H9 (cell line): ENCODE results near the gene PHYH. TPM values are rescaled to one million over a fixed set of nuclear protein-coding genes. Genes with fewer than 3 reads are reported as not detected.
A peak's percentile ranks its signal among the peaks of the same experiment; 100 is the strongest.

ENCODE experiments used
- DNase-seq: peaks from one replicate; pipeline ENCODE4 v3.0.0-alpha.2; 2017
- H2AFZ ChIP-seq: one replicate; pipeline ENCODE4 v1.6.1; 2013; ENCODE audit warnings: mild to moderate bottlenecking, low read length, control low read depth, moderate library complexity
- H2AK5ac ChIP-seq: 2 replicates; pipeline ENCODE4 v1.6.1; 2013; ENCODE audit warnings: low read length, control low read depth, mixed read lengths; ENCODE audit not compliant: insufficient read length
- H2BK120ac ChIP-seq: one replicate; pipeline ENCODE4 v1.6.1; 2013; ENCODE audit warnings: low read depth, mild to moderate bottlenecking, low read length, control low read depth, inconsistent platforms; ENCODE audit not compliant: poor library complexity, severe bottlenecking
- H2BK12ac ChIP-seq: 2 replicates; pipeline ENCODE4 v1.6.1; 2013; ENCODE audit warnings: low read length, control low read depth, mixed read lengths, low read depth; ENCODE audit not compliant: insufficient read length
- H2BK15ac ChIP-seq: 2 replicates; pipeline ENCODE4 v1.6.1; 2013; ENCODE audit warnings: low read depth, low read length, control low read depth
- H2BK20ac ChIP-seq: one replicate; pipeline ENCODE4 v1.6.1; 2013; ENCODE audit warnings: low read depth, mild to moderate bottlenecking, low read length, control low read depth, inconsistent platforms; ENCODE audit not compliant: poor library complexity, severe bottlenecking
- H2BK5ac ChIP-seq: 2 replicates; pipeline ENCODE4 v1.6.1; 2013; ENCODE audit warnings: low read length, control low read depth, mixed read lengths; ENCODE audit not compliant: insufficient read length
- H3K14ac ChIP-seq: 2 replicates; pipeline ENCODE4 v1.6.1; 2013; ENCODE audit warnings: low read length, control low read depth; ENCODE audit not compliant: insufficient read depth
- H3K18ac ChIP-seq: 2 replicates; pipeline ENCODE4 v1.6.1; 2013; ENCODE audit warnings: low read depth, mild to moderate bottlenecking, mixed read lengths, low read length, control low read depth; ENCODE audit not compliant: insufficient read length
- H3K23ac ChIP-seq: 2 replicates; pipeline ENCODE4 v1.6.1; 2013; ENCODE audit warnings: low read length, control low read depth, mixed read lengths, low read depth; ENCODE audit not compliant: insufficient read length
- H3K23me2 ChIP-seq: 2 replicates; pipeline ENCODE4 v1.6.1; 2013; ENCODE audit warnings: low read depth, mild to moderate bottlenecking, mixed read lengths, low read length, control low read depth; ENCODE audit not compliant: insufficient read length, poor library complexity, severe bottlenecking
- H3K27ac ChIP-seq: 2 replicates; pipeline ENCODE4 v1.5.1; 2013; ENCODE audit warnings: low read length, control low read depth, mixed read lengths, low read depth; ENCODE audit not compliant: insufficient read length
- H3K27me3 ChIP-seq: 2 replicates; pipeline ENCODE4 v1.6.1; 2013; ENCODE audit warnings: low read length, control low read depth, inconsistent platforms; ENCODE audit not compliant: insufficient read depth
- H3K4ac ChIP-seq: 2 replicates; pipeline ENCODE4 v1.6.1; 2013; ENCODE audit warnings: low read depth, mild to moderate bottlenecking, control low read depth, inconsistent platforms, low read length, moderate library complexity
- H3K4me1 ChIP-seq: 2 replicates; pipeline ENCODE4 v1.6.1; 2013; ENCODE audit warnings: low read length, control low read depth, inconsistent platforms; ENCODE audit not compliant: insufficient read depth
- H3K4me2 ChIP-seq: 2 replicates; pipeline ENCODE4 v1.6.1; 2013; ENCODE audit warnings: low read length, control low read depth, mixed read lengths; ENCODE audit not compliant: insufficient read length, insufficient read depth
- H3K56ac ChIP-seq: 2 replicates; pipeline ENCODE4 v1.6.1; 2013; ENCODE audit warnings: low read depth, mild to moderate bottlenecking, mixed read lengths, low read length, control low read depth; ENCODE audit not compliant: insufficient read length
- H3K79me1 ChIP-seq: 2 replicates; pipeline ENCODE4 v1.6.1; 2013; ENCODE audit warnings: low read depth, mild to moderate bottlenecking, moderate library complexity, low read length, control low read depth, inconsistent platforms; ENCODE audit not compliant: insufficient read depth, poor library complexity, severe bottlenecking
- H3K79me2 ChIP-seq: 2 replicates; pipeline ENCODE4 v1.6.1; 2013; ENCODE audit warnings: low read length, control low read depth, inconsistent platforms; ENCODE audit not compliant: insufficient read depth
- H3K9ac ChIP-seq: 2 replicates; pipeline ENCODE4 v1.6.1; 2013; ENCODE audit warnings: low read length, control low read depth, mixed read lengths; ENCODE audit not compliant: insufficient read length; ENCODE audit errors: extremely low read depth
- H3K9me3 ChIP-seq: one replicate; pipeline ENCODE4 v1.6.1; 2013; ENCODE audit warnings: low read depth, low read length, inconsistent platforms; ENCODE audit not compliant: control insufficient read depth
- H3T11ph ChIP-seq: one replicate; pipeline ENCODE4 v1.6.1; 2013; ENCODE audit warnings: mild to moderate bottlenecking, low read length, control low read depth, inconsistent platforms
- H4K20me1 ChIP-seq: one replicate; pipeline ENCODE4 v1.6.1; 2013; ENCODE audit not compliant: control insufficient read depth, insufficient read length, insufficient read depth
- H4K5ac ChIP-seq: 2 replicates; pipeline ENCODE4 v1.6.1; 2013; ENCODE audit warnings: low read depth, mild to moderate bottlenecking, mixed read lengths, low read length, control low read depth; ENCODE audit not compliant: insufficient read length
- H4K8ac ChIP-seq: replicated peaks from 2 replicates; pipeline ENCODE4 v1.6.1; 2013; ENCODE audit warnings: low read length, control low read depth, mixed read lengths, low read depth; ENCODE audit not compliant: insufficient read length
- H4K91ac ChIP-seq: 2 replicates; pipeline ENCODE4 v1.6.1; 2013; ENCODE audit warnings: low read depth, mild to moderate bottlenecking, moderate library complexity, mixed read lengths, low read length, control low read depth; ENCODE audit not compliant: insufficient read length
- H3K27ac Mint-ChIP-seq, 3 experiments: 2 replicates in 2 of 3; 3 replicates in 1 of 3; pipeline ENCODE4 v1.8.0; 2020 to 2021; ENCODE audit warnings: mixed read lengths in 3 of 3, mild to moderate bottlenecking in 1 of 3, moderate library complexity in 1 of 3
- H3K27me3 Mint-ChIP-seq: 2 replicates; pipeline ENCODE4 v1.8.0; 2021; ENCODE audit warnings: low read depth, mild to moderate bottlenecking, moderate library complexity, mixed read lengths
- H3K36me3 Mint-ChIP-seq, 3 experiments: 2 replicates in 2 of 3; 3 replicates in 1 of 3; pipeline ENCODE4 v1.8.0; 2020 to 2021; ENCODE audit warnings: low read depth in 3 of 3, mixed read lengths in 3 of 3; ENCODE audit not compliant: insufficient read depth in 1 of 3
- H3K4me1 Mint-ChIP-seq, 2 experiments: 2 replicates each; pipeline ENCODE4 v1.8.0; 2020; ENCODE audit warnings: mixed read lengths in 2 of 2
- H3K4me3 Mint-ChIP-seq, 2 experiments: 2 replicates in 1 of 2; 3 replicates in 1 of 2; pipeline ENCODE4 v1.8.0; 2020 to 2021; ENCODE audit warnings: mild to moderate bottlenecking in 2 of 2, mixed read lengths in 2 of 2, moderate library complexity in 1 of 2
- H3K9me3 Mint-ChIP-seq, 2 experiments: 2 replicates in 1 of 2; 3 replicates in 1 of 2; pipeline ENCODE4 v1.8.0; 2020; ENCODE audit warnings: mild to moderate bottlenecking in 2 of 2, mixed read lengths in 2 of 2, moderate library complexity in 1 of 2
- WGBS: extraction: QIAGEN DNeasy Blood & Tissue Kit; methylation state at CpG from one replicate; pipeline ENCODE4 v1.1.7; 2013; ENCODE audit warnings: missing lambda C conversion rate, low lambda C conversion rate, mixed read lengths; ENCODE audit not compliant: insufficient read length; ENCODE audit errors: extremely low coverage; 5-methylcytosine and 5-hydroxymethylcytosine counted together
- total RNA-seq: library from RNA; stranded (reverse); gene quantifications from 2 replicates; pipeline ENCODE4 v1.2.1, GENCODE V29; 2021
- TF ChIP-seq, protein P1 (sequence below): fragments of 200-600 bp; sonication (generic); conservative IDR thresholded peaks from 3 replicates; pipeline ENCODE4 v1.8.0; 2021; ENCODE audit warnings: antibody characterized with exemption, mild to moderate bottlenecking

The PHYH gene
- total RNA-seq, 1 experiment from 2014 or later, result 21.5 TPM

GRCh38 chr10:13337128-13337826, 37.4 kb upstream of the PHYH start:
- H3K79me2 ChIP-seq, result peaks cover 54% of the 10 kb centered on the region
- 0 out of 2 replicates have a peak overlapping the region, but pooled peaks have one; percentile 40 for H2BK15ac ChIP-seq
- no peak overlapping the region for H3K4ac ChIP-seq
- no peaks in the 10 kb centered on the region for H3K27me3 Mint-ChIP-seq
- H4K5ac ChIP-seq, result no peak overlapping the region
- peak overlapping the region in 2 of 3 experiments; percentile 76 to 83; a peak in 3 of 7 replicates for H3K27ac Mint-ChIP-seq
- H2BK12ac ChIP-seq, result no peak overlapping the region
- no peaks in the 10 kb centered on the region for H4K20me1 ChIP-seq
- H3K23ac ChIP-seq, result no peak overlapping the region
- H3T11ph ChIP-seq, result no peak overlapping the region
- peaks cover 68 to 91% (median 76%) of the 10 kb centered on the region in 3 experiments; a peak in 6 of 7 replicates for H3K36me3 Mint-ChIP-seq
- WGBS, result no CpG with 5 or more reads among the region's 4 CpGs
- H3K23me2 ChIP-seq, result no peaks in the 10 kb centered on the region
- no peaks in the 10 kb centered on the region for H3K9me3 Mint-ChIP-seq
- peaks cover 9% of the 10 kb centered on the region for H3K79me1 ChIP-seq
- H3K27ac ChIP-seq, result peak overlapping the region; percentile 13
- H3K9me3 ChIP-seq, result no peaks in the 10 kb centered on the region
- H3K4me3 Mint-ChIP-seq, result no peak overlapping the region
- H3K4me1 ChIP-seq, result peaks cover 10% of the 10 kb centered on the region
- no peak overlapping the region for H2AFZ ChIP-seq
- H3K56ac ChIP-seq, result no peak overlapping the region
- H3K14ac ChIP-seq, result no peak overlapping the region
- no peak overlapping the region for H2BK5ac ChIP-seq
- no peak for DNase-seq
- H4K8ac ChIP-seq, result no peak overlapping the region
- H3K4me1 Mint-ChIP-seq, result peaks cover 27 to 36% of the 10 kb centered on the region in 2 experiments
- no peak overlapping the region for H2AK5ac ChIP-seq
- no peak overlapping the region for H3K4me2 ChIP-seq
- no peak overlapping the region for H3K9ac ChIP-seq
- TF ChIP-seq, protein P1, sequence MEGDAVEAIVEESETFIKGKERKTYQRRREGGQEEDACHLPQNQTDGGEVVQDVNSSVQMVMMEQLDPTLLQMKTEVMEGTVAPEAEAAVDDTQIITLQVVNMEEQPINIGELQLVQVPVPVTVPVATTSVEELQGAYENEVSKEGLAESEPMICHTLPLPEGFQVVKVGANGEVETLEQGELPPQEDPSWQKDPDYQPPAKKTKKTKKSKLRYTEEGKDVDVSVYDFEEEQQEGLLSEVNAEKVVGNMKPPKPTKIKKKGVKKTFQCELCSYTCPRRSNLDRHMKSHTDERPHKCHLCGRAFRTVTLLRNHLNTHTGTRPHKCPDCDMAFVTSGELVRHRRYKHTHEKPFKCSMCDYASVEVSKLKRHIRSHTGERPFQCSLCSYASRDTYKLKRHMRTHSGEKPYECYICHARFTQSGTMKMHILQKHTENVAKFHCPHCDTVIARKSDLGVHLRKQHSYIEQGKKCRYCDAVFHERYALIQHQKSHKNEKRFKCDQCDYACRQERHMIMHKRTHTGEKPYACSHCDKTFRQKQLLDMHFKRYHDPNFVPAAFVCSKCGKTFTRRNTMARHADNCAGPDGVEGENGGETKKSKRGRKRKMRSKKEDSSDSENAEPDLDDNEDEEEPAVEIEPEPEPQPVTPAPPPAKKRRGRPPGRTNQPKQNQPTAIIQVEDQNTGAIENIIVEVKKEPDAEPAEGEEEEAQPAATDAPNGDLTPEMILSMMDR, result no peak
- peak overlapping the region; percentile 57 for H3K18ac ChIP-seq
- H3K27me3 ChIP-seq, result no peaks in the 10 kb centered on the region
- H2BK120ac ChIP-seq, result no peak overlapping the region
- no peak overlapping the region for H4K91ac ChIP-seq
- H2BK20ac ChIP-seq, result no peak overlapping the region
